OCI-LY1 (cell line): ENCODE data around the gene FAM222B.

Experiments
- CTCF ChIP-seq: fragments of 200-600 bp; sonication (generic), shearing (Covaris generic); IDR thresholded peaks from 2 replicates; pipeline ENCODE4 v1.5.1; 2017; ENCODE audit warnings: mild to moderate bottlenecking, antibody characterized with exemption, low read length, moderate library complexity, mixed read lengths
- EZH2 ChIP-seq: fragments of 200-600 bp; sonication (generic), shearing (Covaris generic); IDR thresholded peaks from 2 replicates; pipeline ENCODE4 v1.8.0; 2017; ENCODE audit warnings: borderline replicate concordance, mixed run types, mild to moderate bottlenecking, antibody characterized with exemption, low read length, moderate library complexity, mixed read lengths

GRCh38 chr17:28735242-28735722, 107.3 kb downstream of the FAM222B start:
- TF ChIP-seq CTCF (no peak), EZH2 (no peak)
